HG03095 (cell line): ENCODE results near the gene HSPA1L.
"Not testable (repeated sequence)": the region's sequence is repeated elsewhere in the genome, so short reads cannot be mapped to it uniquely, and the experiment has no call there.

Experiments used
- ATAC-seq: cut with Tn5 transposase; IDR thresholded peaks from one replicate; pipeline ENCODE4 v1.9.1; 2021; ENCODE audit warnings: moderate library complexity; ENCODE audit not compliant: unreplicated experiment

The HSPA1L gene

GRCh38 chr6:31815025-31815838 lies at the start of gene HSPA1L, which contains the start of gene HSPA1A:
Gene HSPA1L (minus strand): TSS chr6:31815283. CDS start chr6:31811972, 3,311 bp downstream.
Gene HSPA1A (plus strand): TSS chr6:31815543. CDS start chr6:31815757, 214 bp downstream.
- no peak for ATAC-seq

DNA sequence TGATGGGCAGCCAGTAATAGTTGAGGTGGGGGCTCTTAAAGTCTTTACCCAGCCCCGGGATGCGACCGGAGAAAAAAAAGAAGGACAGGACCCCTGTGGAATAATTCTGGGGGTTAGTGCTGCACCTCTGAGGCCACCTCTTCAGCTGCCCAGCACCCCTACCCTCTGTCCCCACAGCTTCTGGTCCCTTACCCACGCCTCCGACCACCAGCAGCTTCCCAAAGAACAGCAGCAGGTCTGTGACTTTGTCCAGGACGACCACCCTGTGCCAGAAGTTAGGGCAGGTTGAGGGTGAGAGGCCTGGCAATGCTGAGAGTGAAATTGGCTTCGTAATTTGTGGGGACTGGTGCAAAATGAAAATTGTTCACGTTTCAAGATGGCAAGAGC lies 49.7 kb upstream of the HSPA1L start:
- no peak for ATAC-seq

GRCh38 chr6:31864123-31864562 lies 49.1 kb upstream of the HSPA1L start:
- ATAC-seq = not testable (repeated sequence)

GRCh38 chr6:31862344-31863235 lies 47.5 kb upstream of the HSPA1L start, which contains the start of gene NEU1:
Gene NEU1 (minus strand): TSS chr6:31862821. CDS start chr6:31862776, 45 bp downstream.
- ATAC-seq = peak; percentile 85

- ATAC-seq = no peak
Measured at GRCh38 chr6:31861919-31862343, 46.8 kb upstream of the HSPA1L start.

GRCh38 chr6:31861150-31861549 lies 46.1 kb upstream of the HSPA1L start:
- ATAC-seq = no peak

- no peak for ATAC-seq
Measured at GRCh38 chr6:31860349-31860748, 45.3 kb upstream of the HSPA1L start.

GRCh38 chr6:31859923-31860322 lies 44.8 kb upstream of the HSPA1L start:
- ATAC-seq = no peak

DNA sequence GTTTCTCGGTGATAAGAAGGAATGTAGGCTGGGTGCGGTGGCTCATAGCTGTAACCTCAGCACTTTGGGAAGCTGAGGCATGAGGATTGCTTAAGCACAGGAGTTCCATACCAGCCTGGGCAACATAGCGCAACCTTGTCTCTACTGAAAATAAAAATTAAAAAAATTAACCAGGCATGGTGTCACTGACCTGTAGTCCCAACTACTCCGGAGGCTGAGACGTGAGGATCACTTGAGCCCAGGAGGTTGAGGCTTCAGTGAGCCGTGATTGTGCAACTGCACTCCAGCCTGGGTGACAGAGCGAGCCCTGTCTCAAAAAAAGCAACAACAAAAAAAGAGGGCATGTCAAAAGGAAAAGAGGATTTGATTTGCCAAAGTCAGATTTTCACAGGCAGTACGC lies 43.6 kb upstream of the HSPA1L start:
- ATAC-seq = no peak

GRCh38 chr6:31857774-31858173 lies 42.7 kb upstream of the HSPA1L start:
- not testable (repeated sequence) for ATAC-seq

- not testable (repeated sequence) for ATAC-seq
Measured at GRCh38 chr6:31851980-31852718, 37.1 kb upstream of the HSPA1L start.

DNA sequence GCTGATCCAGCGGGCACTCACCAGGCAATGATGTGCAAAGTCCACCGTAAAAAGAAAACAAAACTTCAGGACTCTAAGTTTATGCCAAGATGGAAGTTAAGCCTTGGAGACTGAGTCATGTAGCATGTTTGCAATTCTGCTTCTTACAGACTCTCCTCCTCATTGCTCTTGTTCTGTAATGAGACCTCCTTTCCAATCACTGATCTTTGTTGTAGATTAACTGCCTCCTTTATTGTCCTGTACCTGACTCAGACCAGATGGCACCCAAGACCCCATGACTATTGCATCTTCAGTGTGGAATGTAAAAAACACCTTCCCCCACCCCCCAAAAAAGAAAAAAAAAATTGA lies 36.4 kb upstream of the HSPA1L start:
- ATAC-seq = no peak

DNA sequence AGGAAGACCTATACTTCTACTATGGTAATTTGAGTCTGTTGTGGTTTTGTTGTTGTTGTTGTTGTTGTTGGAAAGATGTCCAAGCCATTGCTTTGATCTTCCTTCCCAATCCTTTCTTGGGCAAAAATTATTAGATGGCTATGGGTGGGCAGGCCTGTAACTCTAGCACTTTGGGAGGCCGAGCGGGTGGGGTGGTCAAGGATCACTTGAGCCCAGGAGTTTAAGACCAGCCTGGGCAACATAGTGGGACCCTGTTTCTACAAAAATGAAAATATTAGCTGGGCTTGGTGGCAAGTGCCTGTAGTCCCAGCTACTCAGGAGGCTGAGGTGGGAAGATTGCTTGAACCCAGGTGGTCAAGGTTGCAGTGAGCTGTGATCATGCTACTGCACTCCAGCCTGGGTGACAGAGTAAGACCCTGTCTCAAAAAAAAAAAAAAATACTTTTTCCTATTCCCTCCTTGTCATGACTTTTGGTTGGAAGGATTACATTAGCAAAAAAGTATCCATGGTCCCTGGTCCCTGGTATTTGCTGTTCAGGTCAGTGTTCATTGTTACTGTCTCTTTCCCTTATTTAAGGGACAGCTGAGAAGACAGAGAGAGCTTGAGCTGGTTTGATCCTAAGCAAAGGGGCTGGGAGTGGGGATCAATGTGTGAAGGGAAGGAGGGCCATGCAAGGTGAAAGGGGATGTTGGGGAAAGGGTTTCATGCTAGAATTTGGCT lies 35.8 kb upstream of the HSPA1L start:
- ATAC-seq = no peak

DNA sequence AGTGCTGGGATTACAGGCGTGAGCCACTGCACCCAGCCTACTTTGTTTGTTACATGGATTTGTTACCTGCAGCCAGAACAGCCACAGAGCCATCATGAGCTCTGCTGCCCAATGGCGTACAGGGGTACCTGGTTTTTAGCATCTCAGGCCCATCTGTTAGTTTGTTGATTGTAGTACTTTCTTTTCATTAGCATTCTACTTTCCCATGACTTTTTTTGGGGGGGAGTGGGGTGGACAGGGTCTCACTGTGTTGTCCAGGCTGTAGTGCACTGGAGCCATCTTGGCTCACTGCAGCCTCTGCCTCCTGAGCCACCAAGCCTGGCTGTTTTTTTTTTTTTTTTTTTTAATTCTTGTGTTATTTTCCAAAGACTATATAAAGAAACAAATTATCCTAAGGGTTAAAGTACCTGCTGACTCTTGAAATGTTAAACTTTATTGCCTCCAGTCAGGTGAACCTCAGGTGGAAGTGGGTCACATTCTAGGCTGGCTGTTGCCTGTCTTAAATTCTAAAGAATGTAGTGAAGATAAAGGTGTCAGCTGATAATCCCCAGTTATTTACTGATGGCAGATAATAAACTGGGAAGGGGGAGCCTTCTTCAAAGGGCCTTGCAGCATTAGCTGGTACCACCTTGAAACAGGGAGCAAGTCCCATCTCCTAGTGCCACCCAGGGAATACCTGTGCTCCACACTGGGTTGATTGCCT lies 32.3 kb upstream of the HSPA1L start:
- ATAC-seq = no peak

DNA sequence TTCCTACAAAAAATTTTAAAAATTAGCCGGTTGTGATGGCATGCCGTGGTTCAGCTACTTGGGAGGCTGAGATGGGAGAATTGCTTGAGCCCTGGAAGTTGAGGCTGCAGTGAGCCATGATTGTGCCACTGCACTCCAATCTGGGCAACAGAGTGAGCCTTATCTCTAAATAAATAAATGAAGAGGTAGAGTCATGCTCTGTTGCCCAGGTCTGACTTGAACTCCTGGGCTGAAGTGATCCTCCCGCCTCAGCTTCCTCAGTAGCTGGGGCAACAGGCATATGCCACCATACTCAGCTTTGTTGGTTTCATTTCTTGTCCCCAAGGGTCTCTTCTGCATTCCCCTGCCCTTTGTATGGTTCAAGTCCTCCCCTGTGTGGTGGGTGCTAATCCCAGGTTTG lies 29.4 kb upstream of the HSPA1L start:
- ATAC-seq = no peak

DNA sequence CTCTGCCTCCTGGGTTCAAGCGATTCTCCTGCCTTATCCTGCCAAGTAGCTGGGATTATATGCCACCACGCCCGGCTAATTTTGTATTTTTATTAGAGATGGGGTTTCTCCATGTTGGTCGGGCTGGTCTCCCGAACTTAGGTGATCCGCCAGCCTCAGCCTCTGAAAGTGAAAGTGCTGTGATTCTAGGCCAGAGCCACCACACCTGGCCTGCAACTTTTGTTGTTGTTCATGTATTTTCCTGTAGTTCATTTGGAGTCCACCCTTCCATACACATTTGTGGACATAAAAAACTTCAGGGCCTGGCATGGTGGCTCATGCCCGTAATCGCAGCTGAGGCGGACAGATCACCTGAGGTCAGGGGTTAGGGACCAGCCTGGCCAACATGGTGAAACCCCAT lies 27.0 kb upstream of the HSPA1L start:
- no peak for ATAC-seq

DNA sequence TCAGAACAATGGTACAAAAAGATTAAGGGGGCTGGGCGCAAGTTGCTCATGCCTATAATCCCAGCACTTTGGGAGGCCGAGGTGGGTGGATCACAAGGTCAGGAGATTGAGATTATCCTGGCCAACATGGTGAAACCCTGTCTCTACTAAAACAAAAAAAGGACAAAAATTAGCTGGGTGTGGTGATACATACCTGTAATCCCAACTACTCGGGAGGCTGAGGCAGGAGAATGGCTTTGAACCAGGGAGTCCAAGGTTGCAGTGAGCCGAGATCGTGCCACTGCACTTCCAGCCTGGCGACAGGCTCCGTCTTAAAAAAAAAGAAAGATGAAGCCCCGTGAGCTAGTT lies 24.7 kb upstream of the HSPA1L start:
- ATAC-seq = not testable (repeated sequence)

DNA sequence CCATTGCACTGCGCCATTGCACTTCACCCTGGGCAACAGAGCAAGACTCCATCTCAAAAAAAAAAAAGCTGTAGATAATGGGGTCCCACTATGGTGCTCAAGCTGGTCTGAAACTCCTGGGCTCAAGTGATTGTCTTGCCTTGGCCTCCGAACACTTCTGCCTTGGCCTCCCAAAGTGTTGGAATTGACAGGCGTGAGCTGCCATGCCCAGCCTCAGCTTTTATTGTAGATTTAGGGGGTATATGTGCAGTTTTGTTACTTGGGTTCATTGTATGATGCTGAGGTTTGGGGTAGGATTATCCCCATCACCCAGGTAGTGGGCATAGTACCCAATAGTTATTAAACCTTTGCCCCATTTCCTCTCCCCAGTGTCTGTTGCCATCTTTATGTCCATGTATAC lies 23.9 kb upstream of the HSPA1L start:
- ATAC-seq = no peak

DNA sequence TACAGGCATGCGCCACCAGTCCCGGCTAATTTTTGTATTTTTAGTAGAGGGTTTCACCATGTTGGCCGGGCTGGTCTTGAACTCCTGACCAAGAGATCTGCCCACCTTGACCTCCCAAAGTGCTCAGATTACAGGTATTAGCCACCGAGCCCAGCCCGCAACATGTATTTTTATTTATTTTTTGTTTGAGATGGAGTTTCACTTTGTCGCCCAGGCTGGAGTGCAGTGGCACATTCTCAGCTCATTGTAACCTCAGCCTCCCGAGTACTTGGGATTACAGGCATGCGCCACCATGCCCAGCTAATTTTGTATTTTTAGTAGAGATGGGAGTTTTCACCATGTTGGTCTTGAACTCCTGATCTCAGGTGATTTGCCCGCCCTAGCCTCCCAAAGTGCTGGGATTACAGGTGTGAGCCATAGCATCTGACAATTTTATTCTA lies 23.1 kb upstream of the HSPA1L start:
- ATAC-seq = not testable (repeated sequence)
